GM12891 (cell line): Measurements from ENCODE around the gene SLC10A2.

ENCODE experiments used
- DNase-seq: peaks from one replicate; pipeline ENCODE4 v3.0.0; 2011; ENCODE audit warnings: low spot score; ENCODE audit not compliant: insufficient read length
- FAIRE-seq: peaks from 2 replicates; lab custom pipeline; 2011; peaks lifted over from hg19 to GRCh38; lab: Jason Lieb, UNC
- PAX5 ChIP-seq: IDR thresholded peaks from 2 replicates; pipeline ENCODE4 v1.6.1; 2011; ENCODE audit warnings: low read length, moderate library complexity, mild to moderate bottlenecking; ENCODE audit not compliant: insufficient read depth, severe bottlenecking
- POLR2A ChIP-seq: IDR thresholded peaks from 2 replicates; pipeline ENCODE4 v1.6.1; 2011; ENCODE audit warnings: low read depth, low read length, control low read depth
- POLR2AphosphoS5 ChIP-seq: IDR thresholded peaks from 2 replicates; pipeline ENCODE4 v1.6.1; 2011; ENCODE audit warnings: low read depth, low read length, control low read depth
- POU2F2 ChIP-seq: IDR thresholded peaks from 2 replicates; pipeline ENCODE4 v1.6.1; 2011; ENCODE audit warnings: low read depth, mild to moderate bottlenecking, control low read depth, low read length, moderate library complexity
- SPI1 ChIP-seq: IDR thresholded peaks from 2 replicates; pipeline ENCODE4 v1.6.1; 2011; ENCODE audit warnings: low read depth, low read length, control low read depth
- TAF1 ChIP-seq: IDR thresholded peaks from 2 replicates; pipeline ENCODE4 v1.6.1; 2011; ENCODE audit warnings: low read depth, low read length, control low read depth

SLC10A2 gene

GRCh38 chr13:103009051-103009840 is 57.0 kb downstream of the SLC10A2 start:
- DNase-seq: no peak
- FAIRE-seq: peak; percentile 31
- TF ChIP-seq PAX5: no peak
- TF ChIP-seq POLR2A: no peak
- TF ChIP-seq SPI1: no peak

GRCh38 chr13:103007427-103007762 is 58.8 kb downstream of the SLC10A2 start:
- FAIRE-seq: no peak
- no peak for DNase-seq
- no peak for TF ChIP-seq POLR2A
- TF ChIP-seq SPI1: no peak
- TF ChIP-seq POLR2AphosphoS5: no peak
- no peak for TF ChIP-seq PAX5
- TF ChIP-seq TAF1: no peak
- no peak for TF ChIP-seq POU2F2

GRCh38 chr13:103006641-103007426 is 59.4 kb downstream of the SLC10A2 start:
- FAIRE-seq (peak; percentile 97), DNase-seq (no peak)
- TF ChIP-seq PAX5: peak; percentile 9
- TF ChIP-seq POU2F2: no peak
- no peak for TF ChIP-seq TAF1
- TF ChIP-seq POLR2AphosphoS5: no peak
- TF ChIP-seq SPI1: peak; percentile 95
- no peak for TF ChIP-seq POLR2A

- TF ChIP-seq PAX5 (no peak), TAF1 (no peak), POU2F2 (no peak), SPI1 (no peak), POLR2AphosphoS5 (no peak), POLR2A (no peak)
- DNase-seq (no peak), FAIRE-seq (no peak)
These were observed 61.4 kb downstream of the SLC10A2 start for GRCh38 chr13:103004661-103005345.

- TF ChIP-seq POLR2A (no peak), POU2F2 (no peak), SPI1 (no peak), TAF1 (no peak), PAX5 (no peak)
- DNase-seq (no peak), FAIRE-seq (no peak)
These were observed 62.6 kb downstream of the SLC10A2 start for GRCh38 chr13:103003631-103004030.

- TF ChIP-seq POU2F2 (no peak), POLR2AphosphoS5 (no peak), SPI1 (no peak), POLR2A (no peak), PAX5 (no peak), TAF1 (no peak)
- no peak for FAIRE-seq
- no peak for DNase-seq
These were observed 63.9 kb downstream of the SLC10A2 start for GRCh38 chr13:103002279-103002678.

- TF ChIP-seq PAX5 (no peak), POLR2AphosphoS5 (no peak), SPI1 (no peak), POU2F2 (no peak), TAF1 (no peak), POLR2A (no peak)
- DNase-seq: no peak
- FAIRE-seq: peak; percentile 58
These were observed 66.1 kb downstream of the SLC10A2 start for GRCh38 chr13:103000157-103000556.

- TF ChIP-seq SPI1 (peak; percentile 83), POLR2AphosphoS5 (no peak)
- DNase-seq: no peak
- no peak for FAIRE-seq
These were observed 66.7 kb downstream of the SLC10A2 start for GRCh38 chr13:102999499-102999898.
